LNCAP (cell line): Measurements from ENCODE around the gene SPRYD7.

Experiments used
- TF ChIP-seq, protein P1 (sequence below): fragments of 450-650 bp; IDR thresholded peaks from 2 replicates; pipeline ENCODE4 v1.5.1; 2017; ENCODE audit warnings: mild to moderate bottlenecking

The SPRYD7 gene, protein sequence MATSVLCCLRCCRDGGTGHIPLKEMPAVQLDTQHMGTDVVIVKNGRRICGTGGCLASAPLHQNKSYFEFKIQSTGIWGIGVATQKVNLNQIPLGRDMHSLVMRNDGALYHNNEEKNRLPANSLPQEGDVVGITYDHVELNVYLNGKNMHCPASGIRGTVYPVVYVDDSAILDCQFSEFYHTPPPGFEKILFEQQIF

DNA sequence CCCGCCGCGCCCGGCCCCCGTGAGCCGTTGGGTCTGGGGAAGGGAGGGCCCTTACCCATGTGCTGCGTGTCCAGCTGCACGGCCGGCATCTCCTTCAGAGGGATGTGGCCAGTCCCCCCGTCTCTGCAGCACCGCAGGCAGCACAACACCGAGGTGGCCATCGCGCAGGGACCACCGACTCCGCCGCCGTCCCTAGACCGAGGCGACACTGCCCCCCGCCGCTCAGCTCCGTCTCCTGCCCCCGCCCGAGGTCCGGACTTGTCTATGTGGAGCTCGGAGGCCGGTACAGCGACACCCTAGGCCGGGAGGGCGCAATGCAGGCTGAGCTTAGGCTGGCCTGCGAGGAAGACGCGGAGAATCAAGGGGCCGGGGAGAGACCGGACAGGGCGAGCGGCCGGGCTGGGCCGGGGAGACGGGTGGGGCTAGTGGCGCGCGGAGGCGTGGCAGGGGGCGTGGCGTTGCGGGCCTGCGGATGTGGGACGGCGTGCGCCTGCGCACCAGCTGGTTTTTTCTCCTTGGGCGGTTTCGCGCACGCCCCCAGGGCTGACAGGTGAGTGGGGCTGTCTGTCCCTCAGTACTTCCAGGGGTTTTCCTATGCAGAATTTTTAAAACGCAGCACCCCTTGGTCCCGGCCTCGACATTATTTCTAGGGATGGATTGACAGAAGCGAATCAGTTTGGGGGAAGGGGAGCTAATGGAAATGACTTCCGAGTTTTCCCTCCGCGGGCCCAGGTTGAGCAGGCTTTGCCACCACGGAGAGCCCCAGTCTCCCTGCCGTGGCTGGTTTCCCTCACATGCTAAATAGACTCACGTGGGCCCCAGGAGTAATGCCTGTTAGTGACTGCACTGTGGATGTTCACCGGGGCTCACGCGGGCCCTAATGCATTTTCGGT is at the start of gene SPRYD7:
TSS of gene SPRYD7 (minus strand) at position 266 of the 893 bp plus-strand sequence. CDS start at position 161, 105 bp downstream.
- TF ChIP-seq, protein P1, sequence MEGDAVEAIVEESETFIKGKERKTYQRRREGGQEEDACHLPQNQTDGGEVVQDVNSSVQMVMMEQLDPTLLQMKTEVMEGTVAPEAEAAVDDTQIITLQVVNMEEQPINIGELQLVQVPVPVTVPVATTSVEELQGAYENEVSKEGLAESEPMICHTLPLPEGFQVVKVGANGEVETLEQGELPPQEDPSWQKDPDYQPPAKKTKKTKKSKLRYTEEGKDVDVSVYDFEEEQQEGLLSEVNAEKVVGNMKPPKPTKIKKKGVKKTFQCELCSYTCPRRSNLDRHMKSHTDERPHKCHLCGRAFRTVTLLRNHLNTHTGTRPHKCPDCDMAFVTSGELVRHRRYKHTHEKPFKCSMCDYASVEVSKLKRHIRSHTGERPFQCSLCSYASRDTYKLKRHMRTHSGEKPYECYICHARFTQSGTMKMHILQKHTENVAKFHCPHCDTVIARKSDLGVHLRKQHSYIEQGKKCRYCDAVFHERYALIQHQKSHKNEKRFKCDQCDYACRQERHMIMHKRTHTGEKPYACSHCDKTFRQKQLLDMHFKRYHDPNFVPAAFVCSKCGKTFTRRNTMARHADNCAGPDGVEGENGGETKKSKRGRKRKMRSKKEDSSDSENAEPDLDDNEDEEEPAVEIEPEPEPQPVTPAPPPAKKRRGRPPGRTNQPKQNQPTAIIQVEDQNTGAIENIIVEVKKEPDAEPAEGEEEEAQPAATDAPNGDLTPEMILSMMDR = peak; percentile 86

DNA sequence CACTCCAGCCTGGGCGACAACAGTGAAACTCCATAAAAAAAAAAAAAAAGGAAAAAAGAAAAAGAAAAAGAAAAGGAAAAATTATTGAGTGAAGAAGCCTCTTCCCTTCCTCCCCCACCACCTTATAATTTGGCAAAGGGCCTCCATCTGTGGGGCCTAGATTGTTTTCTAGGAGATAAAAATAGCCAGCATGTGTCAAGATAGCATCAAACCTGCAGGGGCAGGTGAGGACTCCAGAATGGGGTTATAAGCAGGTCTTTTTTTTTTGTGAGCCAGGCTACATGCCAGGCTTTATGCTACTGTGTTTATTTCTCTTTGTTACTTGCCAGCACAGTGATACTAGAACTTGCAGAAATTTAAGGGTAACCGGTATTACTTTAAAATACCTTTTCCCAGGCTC is 49.0 kb upstream of the SPRYD7 start:
- TF ChIP-seq, protein P1 = no peak

DNA sequence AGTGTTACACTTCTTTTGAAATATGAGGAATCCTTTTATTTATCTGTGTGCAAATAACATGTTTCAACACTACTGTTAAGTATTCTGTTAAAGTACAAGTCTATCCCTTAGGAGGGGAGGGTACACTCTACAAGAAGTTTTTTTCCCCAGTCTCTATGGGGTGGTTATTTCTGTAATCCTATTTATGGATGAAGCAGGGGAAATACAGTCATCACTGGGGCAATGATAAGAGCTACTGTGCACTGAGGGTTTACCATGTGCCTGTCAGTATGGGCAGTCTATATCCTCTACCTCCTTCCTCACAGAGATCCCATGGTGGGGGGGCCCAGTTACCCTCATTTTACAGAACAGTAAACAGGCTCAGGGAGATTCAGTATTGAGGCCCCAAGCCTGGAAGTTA is 44.1 kb upstream of the SPRYD7 start:
- TF ChIP-seq, protein P1 = no peak

DNA sequence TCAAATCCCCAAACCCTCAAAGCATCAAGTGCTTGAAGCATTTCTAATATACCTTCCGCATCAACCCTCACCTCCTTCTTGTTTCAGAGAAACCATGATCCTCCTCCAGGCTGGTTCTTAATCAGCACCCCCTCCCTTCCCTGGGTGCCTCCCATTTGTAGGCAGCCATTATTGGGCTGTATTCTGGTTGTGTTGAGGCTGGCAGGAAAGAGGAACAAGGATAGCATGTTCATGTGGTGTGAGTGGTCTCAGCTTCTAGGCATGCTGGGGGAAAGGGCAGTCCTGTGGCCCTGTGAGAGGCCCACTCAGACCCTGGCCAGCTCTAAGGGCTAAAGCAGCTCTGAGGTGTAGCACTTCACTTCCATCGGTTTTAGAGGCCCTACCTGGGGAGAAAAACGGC is 41.9 kb upstream of the SPRYD7 start:
- TF ChIP-seq, protein P1 = no peak

DNA sequence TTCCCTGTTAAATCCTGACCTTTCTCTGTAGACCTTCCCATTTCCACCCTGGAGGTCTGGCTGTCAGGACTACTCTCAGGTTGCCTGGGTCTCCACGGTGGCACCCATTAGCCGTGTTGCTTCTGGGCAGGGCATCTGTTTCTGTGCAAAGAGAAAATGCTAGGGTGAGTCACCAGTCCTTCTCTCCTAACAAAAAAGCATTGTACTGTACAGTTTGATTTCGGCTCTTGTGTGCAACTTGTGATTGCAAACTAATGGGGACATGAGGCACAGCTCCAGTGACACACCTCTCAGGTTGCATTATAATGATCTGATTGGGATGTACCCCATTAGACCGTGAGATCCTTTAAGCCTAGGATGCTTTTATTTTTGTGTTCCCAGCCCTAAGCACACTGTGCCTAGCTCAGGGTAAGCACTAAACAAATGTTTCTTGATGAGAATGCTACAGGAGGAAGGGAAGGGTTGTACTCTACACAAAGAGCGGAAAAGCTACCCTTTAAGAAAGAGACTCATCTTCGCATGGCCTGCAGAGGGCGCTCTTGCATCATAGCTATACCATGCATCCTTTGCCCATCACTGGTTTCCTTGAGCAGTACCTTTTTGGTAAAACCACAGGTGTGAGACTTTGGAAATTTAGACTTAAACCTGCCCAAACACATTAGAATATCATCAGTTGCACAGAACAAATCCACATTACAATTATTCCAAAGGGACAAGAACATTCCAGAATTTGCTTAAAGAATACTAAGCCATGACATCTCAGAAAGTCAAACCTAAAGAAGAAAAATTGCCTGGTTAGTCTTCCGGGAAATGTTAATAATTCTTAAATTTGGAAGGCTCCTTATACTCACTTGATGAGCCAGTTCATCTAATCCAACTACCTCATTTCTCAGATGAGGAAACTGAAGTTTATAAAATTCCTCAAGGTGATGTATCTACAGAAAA is 40.4 kb upstream of the SPRYD7 start:
- TF ChIP-seq, protein P1 = peak; percentile 77

DNA sequence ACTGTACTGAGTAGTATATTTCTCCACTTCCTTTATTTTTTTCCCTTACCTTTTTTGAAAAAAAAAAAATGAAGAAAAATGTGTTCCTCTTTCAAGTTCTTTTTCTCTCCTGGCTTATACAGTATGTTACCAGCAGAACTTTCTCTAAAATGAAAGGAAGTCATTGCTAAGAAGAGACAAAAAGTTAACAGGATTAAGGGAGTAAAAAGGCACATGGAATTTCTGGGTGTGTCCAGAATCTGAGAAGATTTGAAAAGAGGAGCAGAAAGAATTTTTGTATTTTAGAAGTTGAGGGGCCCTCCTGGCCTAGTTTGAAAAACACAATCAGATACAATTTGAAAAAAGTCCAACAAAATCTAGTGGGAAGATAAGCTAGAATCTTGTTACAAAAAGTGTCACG is 39.7 kb upstream of the SPRYD7 start:
- TF ChIP-seq, protein P1 = no peak

DNA sequence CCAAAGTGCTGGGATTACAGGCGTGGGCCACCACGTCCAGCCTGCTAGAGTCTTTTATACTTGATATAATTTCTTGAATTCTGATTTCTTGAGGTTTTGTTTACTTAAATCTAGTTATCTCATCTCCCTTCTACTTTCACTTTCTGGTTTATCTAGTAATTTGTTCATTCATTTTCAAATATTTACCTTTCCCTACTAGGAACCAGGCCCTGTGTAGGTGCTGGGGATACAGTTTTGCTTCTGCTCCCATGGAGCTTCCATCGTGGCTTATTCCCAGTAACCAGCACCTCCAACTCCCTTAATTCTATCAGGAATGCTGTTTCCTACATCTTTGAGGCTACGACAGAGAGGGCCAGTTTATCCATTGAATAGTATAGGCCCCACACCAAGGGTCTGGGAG is 36.6 kb upstream of the SPRYD7 start:
- TF ChIP-seq, protein P1 = no peak
